ENCODE measurements around the gene SLC46A2. TPM values are rescaled to one million over a fixed set of nuclear protein-coding genes. Genes with fewer than 3 reads are reported as not detected.

Gene SLC46A2
- total RNA-seq, 4 donors from 2014 or later, result 0.17 to 0.42 (median 0.26) TPM; not detected in 1

DNA sequence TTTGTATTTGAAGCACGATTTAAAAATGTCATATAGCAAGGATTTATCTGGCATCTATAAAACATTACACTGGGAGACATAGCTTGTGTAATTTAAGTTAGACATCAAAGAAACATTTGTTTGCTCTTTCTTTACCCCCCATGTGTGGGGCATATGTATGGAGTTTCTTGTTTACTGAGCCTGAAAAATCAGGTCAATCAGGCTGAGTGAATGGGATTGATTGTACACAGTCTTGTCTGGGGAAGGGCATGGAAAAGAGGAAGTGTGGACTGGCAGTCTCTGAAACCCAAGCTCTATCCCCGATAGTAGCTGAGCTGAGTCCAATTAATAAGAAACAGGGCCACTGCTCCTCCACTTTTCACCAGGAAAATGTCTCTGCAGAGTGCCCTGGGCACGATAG, 49.4 kb downstream of the SLC46A2 start:
- 76% methylated on average over 3 of the region's 3 CpGs for WGBS
- intact Hi-C loops (cut with DNase I), result no loop called here
- Histone ChIP-seq H3K9me3 (no peaks in the 10 kb centered on the region), H3K4me3 (no peak overlapping the region), H3K36me3 (peaks cover 5 to 46% (median 19%) of the 10 kb centered on the region in 4 donors), H3K4me1 (peaks cover 0 to 7% (median 2%) of the 10 kb centered on the region in 4 donors), H3K27me3 (no peaks in the 10 kb centered on the region), H3K27ac (replicated peaks in 1 of 4) (no peak overlapping the region)
- no peak for DNase-seq (ENCODE audit: extremely low spot score)
- no peak for TF ChIP-seq POLR2AphosphoS5 (IDR thresholded peaks at IDR 0.05)
- no peak for TF ChIP-seq POLR2A (IDR thresholded peaks at IDR 0.05; ENCODE audit: low read depth)
- TF ChIP-seq, protein P1, sequence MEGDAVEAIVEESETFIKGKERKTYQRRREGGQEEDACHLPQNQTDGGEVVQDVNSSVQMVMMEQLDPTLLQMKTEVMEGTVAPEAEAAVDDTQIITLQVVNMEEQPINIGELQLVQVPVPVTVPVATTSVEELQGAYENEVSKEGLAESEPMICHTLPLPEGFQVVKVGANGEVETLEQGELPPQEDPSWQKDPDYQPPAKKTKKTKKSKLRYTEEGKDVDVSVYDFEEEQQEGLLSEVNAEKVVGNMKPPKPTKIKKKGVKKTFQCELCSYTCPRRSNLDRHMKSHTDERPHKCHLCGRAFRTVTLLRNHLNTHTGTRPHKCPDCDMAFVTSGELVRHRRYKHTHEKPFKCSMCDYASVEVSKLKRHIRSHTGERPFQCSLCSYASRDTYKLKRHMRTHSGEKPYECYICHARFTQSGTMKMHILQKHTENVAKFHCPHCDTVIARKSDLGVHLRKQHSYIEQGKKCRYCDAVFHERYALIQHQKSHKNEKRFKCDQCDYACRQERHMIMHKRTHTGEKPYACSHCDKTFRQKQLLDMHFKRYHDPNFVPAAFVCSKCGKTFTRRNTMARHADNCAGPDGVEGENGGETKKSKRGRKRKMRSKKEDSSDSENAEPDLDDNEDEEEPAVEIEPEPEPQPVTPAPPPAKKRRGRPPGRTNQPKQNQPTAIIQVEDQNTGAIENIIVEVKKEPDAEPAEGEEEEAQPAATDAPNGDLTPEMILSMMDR (IDR thresholded peaks at IDR 0.05), result no peak
- no peak for TF ChIP-seq EP300 (IDR thresholded peaks at IDR 0.05)

DNA sequence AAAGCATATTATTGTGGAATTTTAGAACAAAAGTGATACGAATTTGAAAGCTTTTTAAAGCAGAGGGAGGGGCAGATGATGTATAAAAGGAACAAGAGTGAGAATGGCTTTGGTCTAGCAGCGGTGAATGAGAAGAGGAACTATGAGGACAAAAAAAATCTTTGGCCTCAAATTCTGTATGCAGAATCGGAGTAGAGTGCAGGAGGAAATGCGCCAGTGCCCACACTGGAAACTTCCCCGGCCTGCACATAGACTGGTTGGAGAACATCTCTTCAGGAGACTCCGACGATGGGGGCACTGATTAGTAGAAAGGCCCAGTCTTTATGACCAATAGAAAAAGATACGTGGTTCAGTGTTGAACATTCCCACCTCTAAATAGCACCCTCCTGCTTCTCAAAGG, 51.3 kb downstream of the SLC46A2 start:
- no peak for TF ChIP-seq EP300 (IDR thresholded peaks at IDR 0.05)
- no peak for TF ChIP-seq POLR2A (IDR thresholded peaks at IDR 0.05; ENCODE audit: low read depth)
- TF ChIP-seq, protein P1 (IDR thresholded peaks at IDR 0.05), result no peak
- no peak for TF ChIP-seq POLR2AphosphoS5 (IDR thresholded peaks at IDR 0.05)
- 89% methylated on average over 8 of the region's 8 CpGs for WGBS
- no peak overlapping the region for H3K27ac ChIP-seq (replicated peaks in 1 of 4)
- H3K27me3 ChIP-seq, result no peaks in the 10 kb centered on the region
- H3K9me3 ChIP-seq, result no peaks in the 10 kb centered on the region
- DNase-seq (ENCODE audit: extremely low spot score), result no peak
- intact Hi-C loops (cut with DNase I), result no loop called here
- no peak overlapping the region for H3K4me3 ChIP-seq
- H3K36me3 ChIP-seq, result peaks cover 5 to 59% (median 21%) of the 10 kb centered on the region in 4 donors
- H3K4me1 ChIP-seq, result no peaks in the 10 kb centered on the region

DNA sequence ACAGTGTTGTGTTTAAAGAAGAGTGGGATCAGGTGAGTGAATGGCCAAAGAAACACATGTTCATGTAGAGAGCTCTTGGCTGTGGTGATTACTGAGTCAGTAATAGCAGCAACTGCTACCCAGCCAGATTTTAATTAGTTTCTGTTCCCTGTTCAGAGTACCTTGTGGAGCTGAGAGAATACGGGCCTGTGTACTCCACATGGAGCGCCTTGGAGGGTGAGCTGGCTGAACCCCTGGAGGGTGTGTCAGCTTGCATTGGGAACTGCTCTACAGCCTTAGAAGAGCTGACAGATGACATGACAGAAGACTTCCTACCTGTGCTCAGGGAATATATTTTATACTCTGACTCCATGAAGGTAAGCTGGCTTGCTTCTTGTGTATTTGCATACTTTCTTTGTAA, 52.3 kb downstream of the SLC46A2 start:
- TF ChIP-seq EP300 (IDR thresholded peaks at IDR 0.05) (no peak), POLR2A (IDR thresholded peaks at IDR 0.05; ENCODE audit: low read depth) (no peak), POLR2AphosphoS5 (IDR thresholded peaks at IDR 0.05) (no peak)
- TF ChIP-seq, protein P1 (IDR thresholded peaks at IDR 0.05), result no peak
- Histone ChIP-seq H3K36me3 (peaks cover 5 to 66% (median 21%) of the 10 kb centered on the region in 4 donors), H3K27me3 (no peaks in the 10 kb centered on the region), H3K4me1 (no peaks in the 10 kb centered on the region), H3K27ac (replicated peaks in 1 of 4) (no peak overlapping the region), H3K4me3 (no peak overlapping the region), H3K9me3 (no peaks in the 10 kb centered on the region)
- WGBS, result 85% methylated on average over 2 of the region's 2 CpGs
- intact Hi-C loops (cut with DNase I), result no loop called here
- DNase-seq (ENCODE audit: extremely low spot score), result no peak

DNA sequence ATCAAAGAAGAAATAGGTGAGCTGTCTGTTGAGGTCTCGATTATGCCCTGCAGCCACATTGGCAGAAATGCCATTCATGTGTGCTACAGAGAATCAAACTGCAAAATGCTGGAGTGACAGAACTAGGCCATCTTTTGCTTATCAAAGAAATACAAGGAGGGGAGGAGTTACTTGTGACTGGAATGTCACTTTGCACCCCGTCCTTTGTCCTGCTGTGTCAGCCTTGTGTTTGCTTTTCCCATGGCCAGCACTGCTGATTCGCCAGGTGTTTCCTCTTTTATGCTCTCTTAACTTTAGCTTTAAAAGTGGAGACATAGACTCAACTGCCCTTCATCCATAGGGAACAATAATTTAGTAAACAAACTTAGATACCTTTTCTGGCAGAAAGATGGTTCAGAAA, 54.3 kb downstream of the SLC46A2 start:
- DNase-seq (ENCODE audit: extremely low spot score), result no peak
- Histone ChIP-seq H3K27ac (replicated peaks in 1 of 4) (no peak overlapping the region), H3K36me3 (peaks cover 5 to 69% (median 21%) of the 10 kb centered on the region in 4 donors), H3K9me3 (no peaks in the 10 kb centered on the region), H3K27me3 (no peaks in the 10 kb centered on the region), H3K4me1 (peaks cover 2 to 7% (median 5%) of the 10 kb centered on the region in 4 donors), H3K4me3 (no peak overlapping the region)
- intact Hi-C loops (cut with DNase I), result no loop called here
- WGBS, result 87% methylated on average over 3 of the region's 3 CpGs
- TF ChIP-seq, protein P1 (IDR thresholded peaks at IDR 0.05), result no peak
- no peak for TF ChIP-seq POLR2AphosphoS5 (IDR thresholded peaks at IDR 0.05)
- no peak for TF ChIP-seq EP300 (IDR thresholded peaks at IDR 0.05)
- no peak for TF ChIP-seq POLR2A (IDR thresholded peaks at IDR 0.05; ENCODE audit: low read depth)

DNA sequence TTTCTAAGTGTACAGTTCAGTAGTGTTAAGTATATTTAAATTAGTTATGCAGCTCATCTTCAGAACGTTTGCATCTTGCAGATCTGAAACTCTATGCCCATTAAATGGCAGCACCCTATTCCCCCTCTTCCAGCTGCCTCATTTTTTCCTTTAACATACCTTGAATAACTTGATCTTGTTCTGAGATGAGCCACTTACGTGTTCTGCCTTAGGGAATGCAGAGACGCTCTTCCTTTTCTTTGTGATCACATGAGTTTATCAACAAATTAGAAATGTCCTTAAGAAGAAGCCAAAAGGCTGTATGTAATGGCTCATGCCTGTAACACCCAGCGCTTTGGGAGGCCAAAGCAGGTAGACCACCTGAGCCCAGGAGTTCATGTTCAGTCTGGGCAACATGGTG, 57.6 kb downstream of the SLC46A2 start:
- no peaks in the 10 kb centered on the region for H3K9me3 ChIP-seq
- peak; percentile 42 for DNase-seq (ENCODE audit: extremely low spot score)
- intact Hi-C loops (cut with DNase I), result no loop called here
- H3K27me3 ChIP-seq, result no peaks in the 10 kb centered on the region
- no peak overlapping the region for H3K27ac ChIP-seq (replicated peaks in 1 of 4)
- peaks cover 2 to 8% (median 6%) of the 10 kb centered on the region in 4 donors for H3K4me1 ChIP-seq
- TF ChIP-seq EP300 (IDR thresholded peaks at IDR 0.05), result no peak
- TF ChIP-seq POLR2A (IDR thresholded peaks at IDR 0.05; ENCODE audit: low read depth), result no peak
- TF ChIP-seq POLR2AphosphoS5 (IDR thresholded peaks at IDR 0.05), result no peak
- TF ChIP-seq, protein P1 (IDR thresholded peaks at IDR 0.05), result no peak
- H3K36me3 ChIP-seq, result peaks cover 0 to 39% (median 8%) of the 10 kb centered on the region in 4 donors
- H3K4me3 ChIP-seq, result no peak overlapping the region
- 93% methylated on average over 4 of the region's 4 CpGs for WGBS
